ENCODE data around the gene CTU2. TPM values are rescaled to one million over a fixed set of nuclear protein-coding genes. Genes with fewer than 3 reads are reported as not detected.

The CTU2 gene
- total and polyA plus RNA-seq, 10 of the 15 experiments (the other 5 are each of a cell fraction or from before 2014, with no cell fraction given) = 0.32 to 44.5 (median 18.2) TPM

DNA sequence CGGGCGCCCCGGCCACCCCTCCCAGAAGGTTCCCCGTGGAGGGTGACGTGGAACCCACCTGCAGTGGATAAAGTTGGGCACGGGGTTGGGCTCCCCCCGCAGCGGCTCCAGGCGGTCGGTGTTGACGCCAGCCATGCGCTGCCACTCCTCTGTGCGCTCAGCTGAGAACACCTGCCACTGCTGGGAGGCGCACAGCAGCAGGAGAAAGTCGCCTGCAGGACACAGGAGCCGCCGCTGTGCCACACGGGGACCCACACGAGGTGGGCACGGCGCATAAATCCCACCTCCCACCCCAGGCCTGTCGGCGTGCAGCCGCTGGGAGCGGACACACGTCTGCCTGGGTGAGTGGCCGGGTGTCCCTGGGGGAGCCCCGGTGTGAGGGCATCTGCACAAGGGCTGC, 20.7 kb downstream of the CTU2 start:
- WGBS (ENCODE audit: insufficient coverage, insufficient replicate concordance, low lambda C conversion rate, missing lambda C conversion rate) = 97% methylated on average over 28 of the region's 28 CpGs
- intact Hi-C loops (cut with micrococcal nuclease; ENCODE audit: unreplicated experiment) = no loop called here
- H2AFZ ChIP-seq (ENCODE audit: control insufficient read depth, low read depth, low read length) = no peak overlapping the region
- H3K9me3 ChIP-seq (replicated peaks; ENCODE audit: control insufficient read depth, insufficient read depth, low read length) = no peaks in the 10 kb centered on the region
- H3K36me3 ChIP-seq (ENCODE audit: control insufficient read depth in 2 of 2, insufficient read depth in 2 of 2, low read length in 1 of 2) = peaks cover 5 to 52% of the 10 kb centered on the region in 2 experiments
- no peaks in the 10 kb centered on the region for H3K79me2 ChIP-seq (ENCODE audit: control insufficient read depth, insufficient read depth, low read length)
- DNase-seq (ENCODE audit: low read depth, low spot score) = no peak
- no peaks in the 10 kb centered on the region for H3K27me3 ChIP-seq (replicated peaks in 1 of 2; ENCODE audit: control insufficient read depth in 2 of 2, insufficient read depth in 2 of 2, low read length in 1 of 2)
- no peak overlapping the region for H3K27ac ChIP-seq (ENCODE audit: control insufficient read depth, insufficient read depth)
- FAIRE-seq = no peak
- ChIA-PET POLR2A (no interaction called here), SMC1A (ENCODE audit: uncharacterized antibody, unreplicated experiment) (no interaction called here), CTCF (no interaction called here), RAD21 (ENCODE audit: unreplicated experiment) (no interaction called here)
- no peaks in the 10 kb centered on the region for H4K20me1 ChIP-seq (ENCODE audit: control insufficient read depth, insufficient read depth)
- no peak overlapping the region for H3K4me3 ChIP-seq
- no peak for ATAC-seq
- H3K4me1 ChIP-seq (ENCODE audit: control insufficient read depth, insufficient read depth, low read length) = no peaks in the 10 kb centered on the region
- no peak overlapping the region for H3K9ac ChIP-seq (ENCODE audit: control insufficient read depth, insufficient read depth, low read length)
- BruUV-seq (replicated peaks) = no TSS peak
- H3K4me2 ChIP-seq (ENCODE audit: control insufficient read depth, insufficient read depth) = no peak overlapping the region
- in situ Hi-C loops (cut with MboI) = no loop called here
- TF ChIP-seq GATAD2B (conservative IDR thresholded peaks at IDR 0.05; ENCODE audit: low read depth) (no peak), SRF (IDR thresholded peaks at IDR 0.05; ENCODE audit: low read depth in 2 of 2, low read length in 2 of 2) (no peak), STAT3 (IDR thresholded peaks at IDR 0.05; ENCODE audit: low read depth, low read length) (no peak), E2F8 (IDR thresholded peaks at IDR 0.05; ENCODE audit: low read depth, partially characterized antibody) (no peak), JUNB (IDR thresholded peaks at IDR 0.05) (no peak), ATF3 (IDR thresholded peaks at IDR 0.05; ENCODE audit: borderline replicate concordance, extremely low read depth, low read depth, low read length) (no peak), TARDBP (IDR thresholded peaks at IDR 0.05; ENCODE audit: borderline replicate concordance) (no peak), POU2F2 (IDR thresholded peaks at IDR 0.05; ENCODE audit: borderline replicate concordance, low read depth, low read length) (no peak), DPF2 (IDR thresholded peaks at IDR 0.05) (no peak), RELA (IDR thresholded peaks at IDR 0.05; ENCODE audit: borderline replicate concordance, partially characterized antibody) (no peak), SPI1 (IDR thresholded peaks at IDR 0.05; ENCODE audit: borderline replicate concordance, insufficient read depth, low read depth, low read length) (no peak)
- TF ChIP-seq, protein P1, sequence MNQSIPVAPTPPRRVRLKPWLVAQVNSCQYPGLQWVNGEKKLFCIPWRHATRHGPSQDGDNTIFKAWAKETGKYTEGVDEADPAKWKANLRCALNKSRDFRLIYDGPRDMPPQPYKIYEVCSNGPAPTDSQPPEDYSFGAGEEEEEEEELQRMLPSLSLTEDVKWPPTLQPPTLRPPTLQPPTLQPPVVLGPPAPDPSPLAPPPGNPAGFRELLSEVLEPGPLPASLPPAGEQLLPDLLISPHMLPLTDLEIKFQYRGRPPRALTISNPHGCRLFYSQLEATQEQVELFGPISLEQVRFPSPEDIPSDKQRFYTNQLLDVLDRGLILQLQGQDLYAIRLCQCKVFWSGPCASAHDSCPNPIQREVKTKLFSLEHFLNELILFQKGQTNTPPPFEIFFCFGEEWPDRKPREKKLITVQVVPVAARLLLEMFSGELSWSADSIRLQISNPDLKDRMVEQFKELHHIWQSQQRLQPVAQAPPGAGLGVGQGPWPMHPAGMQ (IDR thresholded peaks at IDR 0.05; ENCODE audit: borderline replicate concordance) = no peak
- TF ChIP-seq, protein P2, sequence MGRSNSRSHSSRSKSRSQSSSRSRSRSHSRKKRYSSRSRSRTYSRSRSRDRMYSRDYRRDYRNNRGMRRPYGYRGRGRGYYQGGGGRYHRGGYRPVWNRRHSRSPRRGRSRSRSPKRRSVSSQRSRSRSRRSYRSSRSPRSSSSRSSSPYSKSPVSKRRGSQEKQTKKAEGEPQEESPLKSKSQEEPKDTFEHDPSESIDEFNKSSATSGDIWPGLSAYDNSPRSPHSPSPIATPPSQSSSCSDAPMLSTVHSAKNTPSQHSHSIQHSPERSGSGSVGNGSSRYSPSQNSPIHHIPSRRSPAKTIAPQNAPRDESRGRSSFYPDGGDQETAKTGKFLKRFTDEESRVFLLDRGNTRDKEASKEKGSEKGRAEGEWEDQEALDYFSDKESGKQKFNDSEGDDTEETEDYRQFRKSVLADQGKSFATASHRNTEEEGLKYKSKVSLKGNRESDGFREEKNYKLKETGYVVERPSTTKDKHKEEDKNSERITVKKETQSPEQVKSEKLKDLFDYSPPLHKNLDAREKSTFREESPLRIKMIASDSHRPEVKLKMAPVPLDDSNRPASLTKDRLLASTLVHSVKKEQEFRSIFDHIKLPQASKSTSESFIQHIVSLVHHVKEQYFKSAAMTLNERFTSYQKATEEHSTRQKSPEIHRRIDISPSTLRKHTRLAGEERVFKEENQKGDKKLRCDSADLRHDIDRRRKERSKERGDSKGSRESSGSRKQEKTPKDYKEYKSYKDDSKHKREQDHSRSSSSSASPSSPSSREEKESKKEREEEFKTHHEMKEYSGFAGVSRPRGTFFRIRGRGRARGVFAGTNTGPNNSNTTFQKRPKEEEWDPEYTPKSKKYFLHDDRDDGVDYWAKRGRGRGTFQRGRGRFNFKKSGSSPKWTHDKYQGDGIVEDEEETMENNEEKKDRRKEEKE (IDR thresholded peaks at IDR 0.05) = no peak
- TF ChIP-seq, protein P3, sequence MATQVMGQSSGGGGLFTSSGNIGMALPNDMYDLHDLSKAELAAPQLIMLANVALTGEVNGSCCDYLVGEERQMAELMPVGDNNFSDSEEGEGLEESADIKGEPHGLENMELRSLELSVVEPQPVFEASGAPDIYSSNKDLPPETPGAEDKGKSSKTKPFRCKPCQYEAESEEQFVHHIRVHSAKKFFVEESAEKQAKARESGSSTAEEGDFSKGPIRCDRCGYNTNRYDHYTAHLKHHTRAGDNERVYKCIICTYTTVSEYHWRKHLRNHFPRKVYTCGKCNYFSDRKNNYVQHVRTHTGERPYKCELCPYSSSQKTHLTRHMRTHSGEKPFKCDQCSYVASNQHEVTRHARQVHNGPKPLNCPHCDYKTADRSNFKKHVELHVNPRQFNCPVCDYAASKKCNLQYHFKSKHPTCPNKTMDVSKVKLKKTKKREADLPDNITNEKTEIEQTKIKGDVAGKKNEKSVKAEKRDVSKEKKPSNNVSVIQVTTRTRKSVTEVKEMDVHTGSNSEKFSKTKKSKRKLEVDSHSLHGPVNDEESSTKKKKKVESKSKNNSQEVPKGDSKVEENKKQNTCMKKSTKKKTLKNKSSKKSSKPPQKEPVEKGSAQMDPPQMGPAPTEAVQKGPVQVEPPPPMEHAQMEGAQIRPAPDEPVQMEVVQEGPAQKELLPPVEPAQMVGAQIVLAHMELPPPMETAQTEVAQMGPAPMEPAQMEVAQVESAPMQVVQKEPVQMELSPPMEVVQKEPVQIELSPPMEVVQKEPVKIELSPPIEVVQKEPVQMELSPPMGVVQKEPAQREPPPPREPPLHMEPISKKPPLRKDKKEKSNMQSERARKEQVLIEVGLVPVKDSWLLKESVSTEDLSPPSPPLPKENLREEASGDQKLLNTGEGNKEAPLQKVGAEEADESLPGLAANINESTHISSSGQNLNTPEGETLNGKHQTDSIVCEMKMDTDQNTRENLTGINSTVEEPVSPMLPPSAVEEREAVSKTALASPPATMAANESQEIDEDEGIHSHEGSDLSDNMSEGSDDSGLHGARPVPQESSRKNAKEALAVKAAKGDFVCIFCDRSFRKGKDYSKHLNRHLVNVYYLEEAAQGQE (IDR thresholded peaks at IDR 0.05; ENCODE audit: low read depth, low read length) = no peak

All from GM12878 (cell line).